GM04503 (cell line): ENCODE data around the gene TMEM117.
"Not testable (repeated sequence)": the region's sequence is repeated elsewhere in the genome, so short reads cannot be mapped to it uniquely, and the experiment has no call there.

Experiments
- DNase-seq: peaks from one replicate; pipeline ENCODE4 v3.0.0-alpha.2; 2012; ENCODE audit warnings: low read depth

Gene TMEM117

DNA sequence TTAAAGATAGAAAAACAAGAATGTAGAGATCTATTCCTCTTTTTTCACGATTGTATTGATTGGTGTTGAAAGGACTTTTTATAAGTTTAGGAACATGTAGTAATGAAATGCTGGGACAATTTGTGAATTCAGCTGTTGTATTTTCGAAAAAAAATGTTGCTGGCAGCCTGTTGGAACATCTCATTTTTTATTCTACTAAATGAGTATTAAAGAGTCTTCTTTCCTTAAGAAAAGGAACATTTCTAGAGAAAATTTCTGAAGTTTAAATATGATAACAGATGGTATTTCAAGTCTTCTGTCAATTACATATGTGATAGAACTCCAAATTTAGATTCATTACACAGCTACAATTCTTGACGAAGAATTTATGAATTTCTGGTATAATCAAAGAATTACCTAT is 189.6 kb downstream of the TMEM117 start:
- no peak for DNase-seq

- no peak for DNase-seq
These were observed 190.2 kb downstream of the TMEM117 start for GRCh38 chr12:44026046-44026445.

- not testable (repeated sequence) for DNase-seq
These were observed 191.0 kb downstream of the TMEM117 start for GRCh38 chr12:44026926-44027325.

DNA sequence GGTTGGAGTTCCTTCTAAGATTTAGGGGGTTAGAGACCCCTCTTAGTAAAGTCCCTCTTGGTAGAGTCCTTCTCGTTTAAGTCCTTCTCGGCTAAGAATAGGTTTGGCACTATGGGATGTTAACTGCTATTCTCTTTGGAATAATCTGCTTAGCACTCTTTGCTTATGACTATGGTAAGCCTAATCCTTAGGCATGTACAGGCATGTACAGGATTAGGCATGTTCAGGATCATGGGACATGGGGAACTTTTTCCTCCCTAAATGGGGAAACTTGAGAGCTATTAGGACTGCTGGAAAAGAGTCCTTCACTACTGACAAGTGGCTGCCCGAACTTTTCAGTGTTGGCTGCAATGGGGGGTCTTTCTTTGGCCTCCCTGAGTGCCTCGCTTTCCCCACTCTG is 193.3 kb downstream of the TMEM117 start:
- no peak for DNase-seq

DNA sequence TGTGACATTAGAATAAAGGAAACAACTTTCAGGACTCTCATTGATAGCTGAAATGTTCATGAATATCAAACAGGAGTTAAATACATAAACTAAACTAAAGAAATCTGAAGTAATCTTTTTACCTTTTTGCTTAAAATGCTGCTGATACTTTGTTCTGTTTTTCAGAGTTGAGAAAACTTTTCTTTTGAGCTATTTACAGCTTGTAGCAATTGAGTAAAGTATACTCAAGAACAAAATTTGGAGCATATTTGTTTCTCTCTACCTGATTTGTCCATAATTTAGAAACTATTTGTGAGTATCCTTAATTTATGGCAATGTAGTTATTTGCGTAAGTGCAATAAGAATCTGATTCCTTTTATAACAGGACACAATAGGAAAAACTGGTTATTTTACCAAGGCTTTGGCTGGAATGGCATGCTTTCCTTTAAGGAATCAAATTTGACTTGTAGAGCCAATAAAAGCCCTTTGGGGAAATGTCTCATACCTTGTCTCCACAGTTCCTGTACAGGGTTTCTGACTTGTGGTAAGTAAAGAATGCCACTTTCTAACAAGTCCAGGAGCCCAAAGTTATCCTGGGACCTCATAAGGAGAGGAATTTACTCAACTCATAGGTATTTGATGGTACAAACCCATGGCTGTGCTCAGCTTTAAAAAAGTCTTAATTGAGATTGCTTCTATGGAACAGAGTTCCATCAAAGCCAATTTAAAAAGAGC is 195.7 kb downstream of the TMEM117 start:
- DNase-seq, result no peak

DNA sequence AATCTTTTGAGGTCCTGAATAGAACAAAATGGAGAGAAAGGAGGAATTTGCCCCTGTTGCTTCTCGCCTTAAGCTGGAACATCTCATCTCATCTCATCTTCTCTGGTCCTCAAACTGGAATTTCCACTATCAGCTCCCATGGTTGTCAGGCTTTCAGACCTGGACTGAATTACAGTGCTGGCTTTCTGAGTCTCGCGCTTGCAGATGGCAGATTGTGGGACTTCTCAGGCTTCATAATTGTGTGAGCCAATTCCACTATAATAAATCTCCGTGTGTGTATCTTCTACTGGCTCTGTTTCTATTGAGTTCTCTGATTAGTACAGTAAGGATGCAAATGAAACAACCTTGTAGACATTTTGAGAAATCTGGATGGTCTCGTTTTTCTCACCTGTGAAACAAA is 199.0 kb downstream of the TMEM117 start:
- DNase-seq, result no peak

DNA sequence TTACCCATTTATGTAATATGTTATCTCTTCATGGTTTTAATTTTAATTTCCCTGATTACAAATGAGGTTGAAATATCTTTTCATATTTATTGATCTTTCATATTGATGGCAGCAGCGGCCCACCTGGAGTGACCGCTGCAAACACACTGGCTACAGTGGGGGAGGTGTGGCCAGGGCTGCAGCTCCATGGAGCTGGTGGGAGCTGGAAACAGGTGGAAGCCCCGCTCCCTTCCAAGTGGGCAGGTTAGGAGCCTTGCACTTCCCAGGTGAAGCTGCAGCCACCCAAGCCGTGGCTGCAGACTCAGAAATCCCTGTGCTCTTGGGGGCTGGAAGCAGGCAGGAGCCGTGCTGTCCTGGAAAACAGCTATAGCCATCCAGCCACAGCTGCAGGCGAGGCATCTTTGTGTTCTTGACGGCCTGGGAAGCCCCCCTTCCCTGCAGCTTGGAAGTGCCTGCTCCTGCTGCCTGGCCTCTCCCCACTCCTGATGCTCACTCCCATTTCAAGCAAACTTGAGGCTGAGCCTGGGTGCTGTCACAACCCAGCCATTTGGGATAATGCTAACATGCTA is 201.1 kb downstream of the TMEM117 start:
- DNase-seq, result no peak

- no peak for DNase-seq
These were observed 202.5 kb downstream of the TMEM117 start for GRCh38 chr12:44038411-44038810.

- DNase-seq, result not testable (repeated sequence)
These were observed 208.6 kb downstream of the TMEM117 start for GRCh38 chr12:44044491-44044890.

DNA sequence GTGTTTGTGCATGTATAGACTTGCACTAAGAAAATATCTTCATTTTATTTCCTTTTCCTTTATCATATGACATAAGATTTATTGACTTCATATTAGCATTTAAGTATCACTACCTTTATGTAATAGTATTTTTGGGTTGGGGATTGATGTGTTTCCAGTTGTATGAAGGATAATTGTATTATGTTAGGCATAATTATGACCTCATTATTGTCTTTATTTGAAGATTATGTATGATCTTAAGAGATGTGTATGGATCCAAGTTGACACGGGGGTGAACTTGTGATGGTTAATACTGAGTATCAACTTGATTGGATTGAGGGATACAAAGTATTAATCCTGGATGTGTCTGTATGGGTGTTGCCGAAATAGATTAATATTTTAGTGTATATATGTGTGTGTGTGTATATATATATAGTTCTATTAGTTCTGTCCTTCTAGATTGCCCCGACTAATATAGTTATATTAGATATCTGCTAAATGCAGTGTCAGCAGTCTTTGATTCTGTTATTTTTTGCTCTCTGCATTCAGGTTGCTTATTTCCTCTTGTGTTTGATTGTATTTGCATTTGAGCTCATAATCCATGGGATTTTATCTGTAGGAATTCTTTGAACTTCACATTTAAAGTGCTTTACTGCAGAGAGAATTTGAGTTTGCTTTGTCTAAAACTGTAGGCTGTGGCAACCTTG is 211.0 kb downstream of the TMEM117 start:
- no peak for DNase-seq

GRCh38 chr12:44052554-44052953 is 216.7 kb downstream of the TMEM117 start:
- no peak for DNase-seq

DNA sequence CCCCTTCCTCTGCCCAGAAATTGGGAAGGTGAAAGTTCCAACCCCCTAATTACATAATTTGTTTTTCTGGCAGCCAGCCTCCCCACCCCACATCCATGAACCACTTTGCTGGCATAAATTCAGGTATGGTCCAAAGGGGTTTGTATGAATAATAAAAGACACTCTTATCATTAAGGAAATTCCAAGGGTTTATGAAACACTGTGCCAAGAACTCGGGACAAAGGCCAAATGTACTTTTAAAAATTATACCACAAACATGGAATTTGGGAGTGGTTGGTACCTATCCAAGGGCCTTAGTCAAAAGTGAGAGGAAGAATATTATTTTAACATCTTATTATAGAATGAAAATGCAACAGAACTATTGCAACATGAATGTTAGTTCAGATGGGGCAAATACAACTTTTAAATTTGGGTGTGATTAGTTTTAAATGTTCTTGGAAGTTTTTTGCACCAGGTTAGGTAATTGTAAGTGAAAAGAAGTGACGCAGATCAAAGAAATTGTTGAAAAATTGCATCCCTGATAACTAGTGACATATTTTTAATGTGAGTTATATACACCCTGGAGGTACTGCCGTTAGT is 217.8 kb downstream of the TMEM117 start:
- peak; percentile 35 for DNase-seq

DNA sequence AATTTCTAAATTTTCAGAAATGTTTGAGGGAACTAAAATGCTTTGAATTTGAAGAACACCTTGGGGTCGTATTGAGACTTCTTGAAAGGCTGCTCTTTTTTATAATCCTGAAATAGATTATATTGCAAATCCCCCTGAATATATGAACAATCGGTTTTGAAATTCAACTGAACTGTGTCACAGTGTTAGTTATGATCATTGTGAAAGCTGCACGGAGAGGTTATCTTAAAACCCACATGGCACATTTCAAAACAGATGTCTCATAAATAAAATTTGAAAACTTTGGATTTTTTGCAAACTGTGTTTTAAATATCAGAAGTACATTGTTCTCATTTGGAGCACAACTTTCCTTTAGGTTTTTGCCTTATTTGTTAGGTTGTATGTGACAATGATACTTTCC is 218.4 kb downstream of the TMEM117 start:
- DNase-seq, result no peak

GRCh38 chr12:44058366-44058765 is 222.5 kb downstream of the TMEM117 start:
- DNase-seq, result no peak

- no peak for DNase-seq
These were observed 223.6 kb downstream of the TMEM117 start for GRCh38 chr12:44059476-44059875.

GRCh38 chr12:44063671-44064070 is 227.8 kb downstream of the TMEM117 start:
- DNase-seq, result no peak

- DNase-seq, result no peak
These were observed 241.0 kb downstream of the TMEM117 start for GRCh38 chr12:44076871-44077270.

GRCh38 chr12:44077294-44077693 is 241.4 kb downstream of the TMEM117 start:
- DNase-seq, result no peak

- no peak for DNase-seq
These were observed 242.4 kb downstream of the TMEM117 start for GRCh38 chr12:44078273-44078672.

GRCh38 chr12:44088647-44089046 is 252.8 kb downstream of the TMEM117 start:
- DNase-seq, result no peak

DNA sequence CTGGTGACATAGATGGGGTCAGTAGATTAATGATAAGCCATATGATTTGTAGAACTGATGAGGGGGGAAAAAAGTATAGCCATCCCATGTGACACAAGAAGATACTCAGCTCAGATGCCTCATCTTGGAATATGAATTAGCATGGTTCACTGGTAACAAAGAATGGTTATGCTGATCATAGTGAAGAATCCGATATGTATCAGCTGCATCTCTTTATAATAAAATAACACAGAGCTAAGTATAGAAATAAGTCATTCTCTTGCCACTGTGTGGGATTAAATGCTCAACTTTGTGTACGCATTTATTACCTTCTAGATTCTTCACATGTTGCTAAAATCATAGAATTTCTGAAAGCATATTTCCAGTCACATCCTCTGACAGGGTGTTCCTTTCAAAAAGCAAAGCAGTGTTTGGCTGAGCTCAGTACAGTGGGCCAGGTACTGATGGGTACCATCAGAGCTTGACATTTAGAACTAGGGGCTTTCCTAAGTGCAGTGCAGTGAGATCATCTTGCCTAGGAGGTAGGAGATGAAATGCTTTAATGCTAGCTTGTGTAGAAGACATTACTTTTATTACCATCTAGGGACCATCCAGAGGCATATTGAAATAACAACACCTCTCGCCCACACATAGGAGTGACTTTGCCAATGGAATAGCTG is 256.2 kb downstream of the TMEM117 start:
- DNase-seq, result no peak

GRCh38 chr12:44098786-44099185 is 262.9 kb downstream of the TMEM117 start:
- DNase-seq, result no peak

DNA sequence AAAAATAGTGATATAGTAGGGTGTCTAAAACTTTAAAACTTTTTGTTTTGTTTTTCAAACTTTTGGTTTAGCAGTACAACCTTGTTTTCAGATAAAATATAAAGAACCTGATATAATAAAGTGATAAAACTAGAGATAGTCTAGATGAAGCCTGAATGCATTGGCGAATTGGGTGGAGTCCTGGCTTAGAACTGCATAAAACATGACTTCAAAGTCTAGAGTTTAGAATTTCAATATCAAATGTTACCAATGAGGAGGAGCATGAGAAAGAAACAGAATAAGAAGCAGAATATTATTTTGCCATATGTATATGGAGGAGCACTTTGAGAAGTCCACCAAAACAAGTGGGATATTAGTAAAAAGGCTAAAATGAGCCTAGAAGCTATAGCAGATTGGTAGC is 263.6 kb downstream of the TMEM117 start:
- DNase-seq, result no peak
